B cell (primary cell): ENCODE results near the gene TFAP2A. TPM values are rescaled to one million over a fixed set of nuclear protein-coding genes. Genes with fewer than 3 reads are reported as not detected.
A peak's percentile ranks its signal among the peaks of the same experiment; 100 is the strongest.

Experiments used
- ATAC-seq: fragments of 200-7000 bp; cut with Tn5 transposase; one replicate; pipeline ENCODE4 v1.10.0; 2021; ENCODE audit warnings: low read depth, mild to moderate bottlenecking, moderate number of reproducible peaks, moderate library complexity
- CTCF ChIA-PET: fragments of 350-600 bp; sonication (Branson Sonifier 250); formaldehyde crosslinking; loops from one replicate; lab custom pipeline; 2021; ENCODE audit warnings: antibody characterized with exemption, inconsistent platforms; lab: Charles Lee
- POLR2A ChIA-PET: fragments of 350-600 bp; sonication (Branson Sonifier 250); formaldehyde crosslinking; loops from one replicate; lab custom pipeline; 2021; ENCODE audit warnings: antibody characterized with exemption; lab: Charles Lee
- DNase-seq: peaks from one replicate; pipeline ENCODE4 v3.0.0; 2013
- H2AFZ ChIP-seq: 2 replicates; pipeline ENCODE4 v1.6.1; 2012; ENCODE audit warnings: mild to moderate bottlenecking, low read depth, low read length; ENCODE audit not compliant: insufficient read depth, poor library complexity, severe bottlenecking
- H3K27ac ChIP-seq, 2 donors: 1 replicate in 1 of 2; 2 replicates in 1 of 2; pipeline ENCODE4 v1.5.1; 2012 to 2013; ENCODE audit warnings: low read length in 2 of 2, mild to moderate bottlenecking in 2 of 2, moderate library complexity in 1 of 2
- H3K27me3 ChIP-seq, 4 experiments: fragments of 200-600 bp in 1 of 4; sonication (generic) in 1 of 4; replicated peaks in 1 of 4; 1 replicate in 2 of 4; 2 replicates in 2 of 4; pipeline versions ENCODE4 v1.6.1 to v1.7.0; 2013 to 2016; ENCODE audit warnings: low read length in 3 of 4, mild to moderate bottlenecking in 2 of 4, mixed read lengths in 1 of 4, moderate library complexity in 1 of 4; ENCODE audit not compliant: insufficient read depth in 4 of 4, control insufficient read depth in 3 of 4; ENCODE audit errors: control extremely low read depth in 1 of 4
- H3K36me3 ChIP-seq, 2 experiments: replicated peaks in 1 of 2; 1 replicate in 1 of 2; 2 replicates in 1 of 2; pipeline versions ENCODE4 v1.6.1 to v1.7.1; 2013; ENCODE audit warnings: low read length in 1 of 2; ENCODE audit not compliant: insufficient read depth in 2 of 2, control insufficient read depth in 1 of 2; ENCODE audit errors: control extremely low read depth in 1 of 2, extremely low read depth in 1 of 2
- H3K4me1 ChIP-seq, 2 donors: fragments of 200-600 bp in 1 of 2; sonication (generic) in 1 of 2; 1 replicate in 1 of 2; 2 replicates in 1 of 2; pipeline versions ENCODE4 v1.5.1 to v1.6.1; 2013 to 2017; ENCODE audit warnings: low read length in 2 of 2; ENCODE audit not compliant: control insufficient read depth in 2 of 2, insufficient read depth in 2 of 2
- H3K4me2 ChIP-seq: replicated peaks from 2 replicates; pipeline ENCODE3; 2012; ENCODE audit warnings: mild to moderate bottlenecking, low read depth, low read length; ENCODE audit not compliant: poor library complexity, severe bottlenecking
- H3K4me3 ChIP-seq, 5 experiments: fragments of 200-600 bp in 1 of 5; sonication (generic) in 1 of 5; 1 replicate in 3 of 5; 2 replicates in 2 of 5; pipeline versions ENCODE4 v1.5.1 to v1.7.0; 2011 to 2016; ENCODE audit warnings: low read length in 4 of 5, mild to moderate bottlenecking in 4 of 5, low read depth in 2 of 5, control low read depth in 1 of 5, moderate library complexity in 1 of 5; ENCODE audit not compliant: insufficient read depth in 1 of 5; ENCODE audit errors: control extremely low read depth in 1 of 5, extremely low read depth in 1 of 5
- H3K79me2 ChIP-seq: fragments of 200-600 bp; sonication (generic); one replicate; pipeline ENCODE4 v1.6.0; 2016; ENCODE audit warnings: low read length; ENCODE audit not compliant: control insufficient read depth, insufficient read depth
- H3K9ac ChIP-seq: fragments of 200-600 bp; sonication (generic); 2 replicates; pipeline ENCODE4 v1.6.1; 2017; ENCODE audit warnings: mild to moderate bottlenecking, low read length, moderate library complexity
- H3K9me3 ChIP-seq, 3 donors: one replicate each; pipeline versions ENCODE4 v1.6.1 to v1.7.1; 2013; ENCODE audit warnings: low read length in 2 of 3; ENCODE audit not compliant: control insufficient read depth in 2 of 3, insufficient read depth in 1 of 3; ENCODE audit errors: control extremely low read depth in 1 of 3
- H4K20me1 ChIP-seq: 2 replicates; pipeline ENCODE4 v1.6.0; 2012; ENCODE audit warnings: mild to moderate bottlenecking, low read length; ENCODE audit not compliant: insufficient read depth, control insufficient read depth, poor library complexity, severe bottlenecking
- H3K27ac Mint-ChIP-seq: one replicate; pipeline ENCODE4 v1.8.0; 2021; ENCODE audit warnings: mixed read lengths
- H3K27me3 Mint-ChIP-seq: one replicate; pipeline ENCODE4 v1.8.0; 2021; ENCODE audit warnings: mixed read lengths
- H3K4me1 Mint-ChIP-seq: one replicate; pipeline ENCODE4 v1.8.0; 2021; ENCODE audit warnings: mixed read lengths
- H3K4me3 Mint-ChIP-seq: one replicate; pipeline ENCODE4 v1.8.0; 2021; ENCODE audit warnings: mixed read lengths
- H3K9me3 Mint-ChIP-seq: one replicate; pipeline ENCODE4 v1.8.0; 2022; ENCODE audit warnings: mixed read lengths; ENCODE audit not compliant: insufficient read depth
- CTCF ChIP-seq: fragments of 200-600 bp; IDR thresholded peaks from one replicate; pipeline ENCODE4 v1.8.0; 2022; ENCODE audit warnings: antibody characterized with exemption, mild to moderate bottlenecking
- EZH2 ChIP-seq: IDR thresholded peaks from 2 replicates; pipeline ENCODE4 v1.6.1; 2012; ENCODE audit warnings: borderline replicate concordance, low read depth, mild to moderate bottlenecking, moderate library complexity, low read length; ENCODE audit not compliant: insufficient read depth, poor library complexity, severe bottlenecking
- whole genome bisulfite sequencing: methylation state at CpG from one replicate; pipeline ENCODE4 v1.1.5; 2013; ENCODE audit warnings: missing lambda C conversion rate; ENCODE audit not compliant: insufficient coverage; 5-methylcytosine and 5-hydroxymethylcytosine counted together
- intact Hi-C: fragments of 100-400 bp; cut with micrococcal nuclease; formaldehyde crosslinking; loops from one replicate; pipeline ENCODE4 v1.10.0; 2022
- polyA plus RNA-seq: library from polyadenylated mRNA; depleted of rRNA; stranded (reverse); fragments of >200 nt; gene quantifications from 2 replicates; pipeline ENCODE4 v1.2.3, GENCODE V29; 2012
- total RNA-seq, 2 donors: library from RNA; stranded (reverse); fragments of 120-200 nt in 1 of 2; gene quantifications; 1 replicate in 1 of 2; 2 replicates in 1 of 2; pipeline versions ENCODE4 v1.2.3 to v1.2.4, GENCODE V29; 2013 to 2022

Gene TFAP2A
- total and polyA plus RNA-seq, 2 donors (not counting 1 experiment from before 2014, with no cell fraction given), result not detected

GRCh38 chr6:10404799-10405512 is 9.9 kb downstream of the TFAP2A start:
- Histone ChIP-seq H3K9me3 (peaks cover 20 to 31% (median 28%) of the 10 kb centered on the region in 3 donors), H2AFZ (peak overlapping the region; percentile 75), H3K4me1 (peaks cover 14 to 15% of the 10 kb centered on the region in 2 donors), H4K20me1 (no peaks in the 10 kb centered on the region), H3K4me2 (peak overlapping the region; percentile 75), H3K27ac (peak overlapping the region; percentile 32 to 37), H3K79me2 (no peaks in the 10 kb centered on the region), H3K9ac (peak overlapping the region; percentile 53), H3K36me3 (no peaks in the 10 kb centered on the region), H3K27me3 (peaks cover 0 to 64% (median 63%) of the 10 kb centered on the region in 4 experiments), H3K4me3 (peak overlapping the region in 4 of 5 experiments; percentile 43 to 66 (median 60))
- Mint-ChIP-seq H3K9me3 (peaks cover 24% of the 10 kb centered on the region), H3K4me1 (peaks cover 13% of the 10 kb centered on the region), H3K27ac (peak overlapping the region; percentile 32), H3K4me3 (peak overlapping the region; percentile 81), H3K27me3 (peaks cover 76% of the 10 kb centered on the region)
- ChIA-PET CTCF (interaction anchor here (1.2 kb wide), 1 partner anchor 258 kb away, joined by 3 read pairs; no protein-coding TSS in a partner anchor), POLR2A (interaction anchor here (0.6 kb wide), 1 partner anchor 290 kb away, joined by 3 read pairs; the partner anchor contains the start of gene PAK1IP1)
- TF ChIP-seq CTCF (no peak), EZH2 (no peak)
- DNase-seq (no peak), ATAC-seq (no peak)
- intact Hi-C loops, result loop anchor here (2.0 to 5.0 kb wide), 4 partner anchors 20 to 482 kb away; partner anchors contain the start of genes MAK, SYCP2L and TMEM14B
- 43% methylated on average over 19 of the region's 31 CpGs for WGBS
